CD4-positive, alpha-beta T cell treated with Interleukin-4 for 1 hour (primary cell): Measurements from ENCODE around the gene DVL2.
"Not testable (repeated sequence)": the region's sequence is repeated elsewhere in the genome, so short reads cannot be mapped to it uniquely, and the experiment has no call there.

Experiments used
- DNase-seq, 2 donors: peaks; one replicate each; pipeline ENCODE4 v3.0.0-alpha.2; 2020 to 2022

The DVL2 gene

DNA sequence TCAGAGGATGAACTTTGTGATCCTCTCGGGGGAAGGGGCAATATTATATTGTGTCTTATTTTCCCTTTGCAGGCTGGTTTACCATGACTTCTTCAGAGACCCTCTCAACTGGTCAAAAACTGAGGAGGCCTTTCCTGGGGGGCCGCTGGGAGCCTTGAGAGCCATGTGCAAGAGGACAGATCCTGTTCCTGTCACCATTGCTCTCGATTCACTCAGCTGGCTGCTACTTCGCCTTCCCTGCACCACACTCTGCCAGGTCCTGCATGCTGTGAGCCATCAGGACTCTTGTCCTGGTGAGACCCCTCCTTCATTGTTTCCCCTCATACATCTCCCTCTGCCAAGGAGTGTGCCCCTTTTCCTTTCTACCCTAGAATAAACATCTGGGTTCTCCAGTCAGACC, 20.2 kb upstream of the DVL2 start:
- DNase-seq: no peak

DNA sequence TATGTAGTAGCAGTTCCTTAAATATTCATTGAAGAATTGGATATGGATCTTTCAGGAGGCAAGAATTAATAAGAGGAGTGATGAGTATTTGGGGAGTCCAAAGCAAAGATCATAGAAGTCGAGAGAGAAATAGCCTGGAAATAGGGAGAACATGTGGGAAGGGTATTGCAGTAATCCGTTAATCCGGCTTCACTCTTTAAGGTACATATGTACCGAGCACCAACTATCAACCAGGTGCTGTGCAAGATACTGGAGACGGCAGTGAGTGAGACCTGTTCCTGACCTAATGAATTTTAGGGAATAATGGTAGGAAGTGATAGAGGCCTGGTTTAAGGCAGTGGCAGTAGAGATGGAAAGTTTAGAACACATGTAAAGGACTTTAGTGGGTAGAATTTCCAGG, 18.8 kb upstream of the DVL2 start:
- no peak for DNase-seq

DNA sequence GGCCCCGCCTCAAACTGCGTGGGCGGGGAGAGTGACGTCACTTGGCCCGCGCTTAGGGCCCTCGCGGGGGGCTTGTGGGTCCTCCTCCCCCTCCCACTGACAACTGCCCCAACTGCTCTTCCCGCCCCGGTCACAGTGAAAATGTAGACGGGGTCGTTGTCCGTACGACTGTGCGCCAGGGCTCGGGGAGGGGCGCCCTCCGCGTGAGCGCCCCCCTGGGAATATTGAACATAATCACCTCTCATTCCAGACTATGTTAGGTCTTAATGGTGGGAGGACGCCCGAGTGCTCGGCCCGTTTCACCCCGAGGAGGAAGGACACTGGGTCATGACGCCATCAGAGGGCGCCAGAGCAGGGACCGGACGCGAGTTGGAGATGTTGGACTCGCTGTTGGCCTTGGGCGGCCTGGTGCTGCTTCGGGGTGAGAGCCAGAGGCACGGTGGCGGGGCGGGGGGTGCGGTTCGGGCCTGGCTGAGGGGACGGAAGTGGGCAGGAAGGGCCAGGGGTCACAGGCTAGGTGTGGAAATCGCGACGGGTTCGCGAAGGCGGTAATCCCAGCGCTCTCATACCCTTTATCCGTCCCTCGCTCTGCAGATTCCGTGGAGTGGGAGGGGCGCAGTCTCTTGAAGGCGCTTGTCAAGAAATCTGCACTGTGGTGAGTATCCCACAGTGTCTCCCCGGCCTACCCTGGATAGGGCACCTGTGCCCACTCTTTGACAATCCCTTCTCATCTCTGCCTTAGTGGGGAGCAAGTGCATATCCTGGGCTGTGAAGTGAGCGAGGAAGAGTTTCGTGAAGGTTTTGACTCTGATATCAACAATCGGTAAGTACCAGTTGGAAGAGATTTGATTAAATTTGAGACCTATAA, 18.1 kb upstream of the DVL2 start, which contains the start of gene ELP5:
Gene ELP5, plus strand, starts transcription at position 40 of the 868 bp plus-strand sequence. Its CDS starts 336 bp downstream, at position 376.
- DNase-seq: peak; percentile 90 to 92

DNA sequence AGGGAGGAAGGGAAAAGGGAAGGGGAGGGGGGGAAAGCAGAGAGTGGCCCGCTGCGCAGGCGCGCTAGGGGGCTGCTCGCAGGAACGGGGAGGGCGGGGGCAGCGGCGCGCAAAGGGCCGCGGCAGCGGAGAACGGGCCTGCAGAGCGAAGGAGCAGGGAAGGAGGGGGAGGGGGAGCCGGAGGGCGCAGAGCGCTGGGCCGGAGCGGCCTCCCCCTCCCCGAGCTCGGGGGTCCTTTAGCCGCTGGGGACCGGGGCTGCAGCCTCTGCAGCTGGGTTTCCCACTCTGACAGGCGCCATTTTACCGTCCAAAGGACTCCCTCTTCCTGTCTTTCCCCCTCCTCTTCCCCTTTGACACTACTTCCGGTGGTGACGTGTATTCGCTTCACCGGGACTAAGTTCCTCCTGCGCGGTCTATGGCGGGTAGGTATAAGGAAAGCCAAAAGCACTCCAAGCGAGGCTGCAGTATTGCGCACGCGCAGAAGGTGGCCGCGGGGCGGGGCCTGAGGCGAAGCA, 17.4 kb upstream of the DVL2 start, which contains the start of gene CTDNEP1:
Gene CTDNEP1, minus strand, starts transcription at position 74 of the 515 bp plus-strand sequence. CDS start 438 bp downstream, outside the sequence.
- peak; percentile 99 to 100 for DNase-seq

DNA sequence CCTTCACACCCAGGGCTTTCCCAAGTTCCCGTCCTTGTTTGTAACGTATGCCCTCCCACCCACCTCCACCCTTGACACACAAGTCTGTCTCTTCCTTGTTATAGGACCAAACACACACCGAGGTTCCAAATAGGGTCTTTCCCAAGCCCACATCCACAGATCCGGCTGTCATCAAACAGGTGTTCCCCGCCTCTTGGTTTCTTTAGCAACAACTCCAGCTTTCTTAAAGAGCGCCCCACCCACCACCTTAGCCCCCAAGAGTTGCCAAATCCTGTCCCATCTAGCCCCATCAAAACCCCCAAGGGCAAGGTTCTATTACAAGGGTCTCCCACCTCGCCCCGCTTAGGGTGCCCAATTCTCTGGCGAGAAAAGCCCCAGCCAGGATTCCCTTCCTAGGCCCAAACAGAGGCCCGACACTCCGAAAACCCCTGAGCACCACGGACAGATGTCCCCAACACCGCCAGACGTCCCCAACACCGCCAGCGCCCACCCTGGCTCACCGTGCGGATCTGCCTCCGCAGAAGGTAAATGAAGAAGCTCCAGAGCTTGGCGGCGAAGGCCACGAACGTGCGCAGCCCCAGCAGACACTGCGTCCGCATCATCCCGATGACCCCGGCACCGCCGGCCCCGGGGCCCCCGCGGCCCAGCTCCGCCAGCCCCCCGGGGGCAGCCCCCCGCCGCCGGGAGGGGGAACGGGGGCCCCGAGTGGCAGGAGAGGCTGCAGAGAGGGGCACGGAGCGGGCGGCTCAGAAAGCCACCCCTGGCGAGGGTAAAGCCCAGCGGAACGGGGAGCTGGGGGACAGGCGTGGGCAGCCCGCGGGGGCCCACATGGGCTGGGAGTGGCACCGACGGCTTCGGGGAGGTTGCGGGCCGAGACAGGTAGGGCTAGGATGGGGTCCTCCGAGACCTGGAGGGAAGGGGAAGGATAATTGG, 16.6 kb upstream of the DVL2 start:
- peak; percentile 66 to 75 for DNase-seq

DNA sequence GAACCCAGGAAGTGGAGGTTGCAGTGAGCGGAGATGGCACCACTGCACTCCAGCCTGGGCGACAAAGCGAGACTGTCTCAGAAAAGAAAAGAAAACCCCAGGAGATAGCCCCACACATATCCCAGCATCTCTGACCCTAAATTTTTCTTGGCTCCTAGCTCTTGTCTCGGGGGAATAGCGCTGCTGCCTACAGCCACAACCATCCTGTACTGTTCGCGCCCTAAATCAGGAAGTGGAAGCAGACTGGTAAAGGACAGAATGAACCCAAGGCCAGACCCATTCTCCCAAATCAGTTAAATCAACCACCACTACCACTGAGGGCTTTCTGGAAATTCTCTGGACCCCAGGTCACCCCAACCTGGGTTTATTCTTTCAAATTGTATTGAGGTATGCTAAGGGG, 15.5 kb upstream of the DVL2 start:
- no peak for DNase-seq

DNA sequence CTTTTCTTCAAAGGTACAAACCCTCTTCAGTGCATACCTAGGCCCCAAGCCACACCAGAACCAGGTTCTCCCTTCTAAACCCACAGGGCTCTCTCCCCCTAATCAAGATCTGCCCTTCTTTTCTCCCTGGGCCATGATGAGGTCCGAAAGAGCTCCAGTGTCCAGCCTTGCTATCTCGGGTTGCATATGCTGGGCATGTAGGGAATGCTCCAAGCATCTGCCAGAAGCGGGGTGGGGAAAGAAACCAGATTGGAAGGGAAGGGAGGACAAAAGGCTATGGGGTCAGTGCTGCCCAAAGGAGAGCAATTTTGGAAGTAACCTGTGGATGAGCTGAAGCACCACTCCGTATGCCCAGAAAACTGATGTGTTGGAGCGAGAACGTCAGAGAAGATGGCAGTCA, 14.9 kb upstream of the DVL2 start:
- DNase-seq: no peak

DNA sequence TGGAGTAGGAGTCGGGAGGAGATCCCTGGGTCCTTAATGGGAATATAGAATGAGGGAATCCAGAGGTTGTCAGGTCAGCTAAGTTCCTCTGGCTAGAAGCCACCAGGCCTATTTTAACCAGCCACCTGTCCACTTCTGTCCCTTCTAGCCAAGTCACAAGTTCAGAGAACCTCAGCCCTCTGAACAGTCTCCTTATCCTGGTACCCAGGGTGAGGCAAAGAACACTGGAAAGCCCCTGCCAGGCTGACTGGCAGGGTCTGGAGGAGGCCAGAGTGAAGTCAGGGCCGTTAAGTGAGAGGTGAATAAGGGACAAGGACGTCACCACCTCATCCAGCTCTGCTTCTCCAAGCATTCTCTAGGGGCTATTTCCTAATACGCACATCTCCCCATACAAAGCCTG, 14.5 kb upstream of the DVL2 start:
- no peak for DNase-seq

DNA sequence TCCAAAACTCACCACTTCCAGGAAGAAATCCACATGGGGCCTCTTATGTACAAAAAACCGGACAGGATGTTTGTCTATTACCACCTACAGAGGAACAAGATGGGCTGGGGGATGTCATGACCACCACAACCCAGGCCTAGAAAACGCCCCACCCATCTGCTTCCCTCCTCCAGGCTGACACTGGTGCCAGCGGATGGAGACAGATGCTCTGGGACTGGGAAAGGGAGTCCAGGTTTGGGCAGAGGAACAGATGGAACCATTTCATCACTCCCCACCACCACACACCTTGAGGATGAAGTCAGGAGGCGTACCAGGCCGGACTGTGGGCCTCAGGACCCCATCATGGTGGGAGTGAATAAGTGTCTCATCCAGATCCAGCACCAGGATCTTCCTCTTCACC, 12.5 kb upstream of the DVL2 start:
- DNase-seq: no peak

DNA sequence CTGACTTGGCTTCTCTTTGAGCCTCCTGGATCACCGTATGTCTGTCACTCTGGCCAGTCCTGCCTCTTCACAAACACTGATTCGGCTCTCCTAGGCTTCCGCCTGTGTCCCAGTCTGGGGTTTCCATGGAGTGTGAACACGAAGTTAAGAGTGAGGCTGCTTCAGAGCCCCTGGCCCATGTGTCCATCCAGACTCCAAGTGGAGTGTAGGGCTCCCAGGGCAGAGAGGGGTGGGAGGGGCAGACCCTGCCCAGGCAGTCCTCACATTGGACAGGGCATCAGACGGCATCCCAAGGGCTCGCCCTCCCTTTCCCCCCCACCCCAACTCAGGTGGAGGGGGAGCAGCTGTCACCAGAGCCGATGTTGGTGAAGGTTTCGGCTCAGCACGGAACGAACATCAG, 9.5 kb upstream of the DVL2 start:
- DNase-seq: not testable (repeated sequence)

DNA sequence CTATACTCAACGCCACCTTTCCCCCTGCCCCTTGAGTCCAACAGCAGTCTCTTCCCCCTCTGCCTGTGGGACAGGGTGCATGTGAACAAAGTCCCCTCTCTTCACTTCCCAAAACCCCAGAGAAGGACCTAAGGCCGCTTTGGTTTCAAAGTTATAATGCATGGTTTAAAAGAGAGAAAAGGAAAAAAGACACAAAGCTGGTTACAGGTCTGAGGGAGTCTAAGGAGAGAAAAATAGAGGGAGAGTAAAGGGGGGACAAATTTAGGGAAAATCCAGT, 9.1 kb upstream of the DVL2 start:
- no peak for DNase-seq

DNA sequence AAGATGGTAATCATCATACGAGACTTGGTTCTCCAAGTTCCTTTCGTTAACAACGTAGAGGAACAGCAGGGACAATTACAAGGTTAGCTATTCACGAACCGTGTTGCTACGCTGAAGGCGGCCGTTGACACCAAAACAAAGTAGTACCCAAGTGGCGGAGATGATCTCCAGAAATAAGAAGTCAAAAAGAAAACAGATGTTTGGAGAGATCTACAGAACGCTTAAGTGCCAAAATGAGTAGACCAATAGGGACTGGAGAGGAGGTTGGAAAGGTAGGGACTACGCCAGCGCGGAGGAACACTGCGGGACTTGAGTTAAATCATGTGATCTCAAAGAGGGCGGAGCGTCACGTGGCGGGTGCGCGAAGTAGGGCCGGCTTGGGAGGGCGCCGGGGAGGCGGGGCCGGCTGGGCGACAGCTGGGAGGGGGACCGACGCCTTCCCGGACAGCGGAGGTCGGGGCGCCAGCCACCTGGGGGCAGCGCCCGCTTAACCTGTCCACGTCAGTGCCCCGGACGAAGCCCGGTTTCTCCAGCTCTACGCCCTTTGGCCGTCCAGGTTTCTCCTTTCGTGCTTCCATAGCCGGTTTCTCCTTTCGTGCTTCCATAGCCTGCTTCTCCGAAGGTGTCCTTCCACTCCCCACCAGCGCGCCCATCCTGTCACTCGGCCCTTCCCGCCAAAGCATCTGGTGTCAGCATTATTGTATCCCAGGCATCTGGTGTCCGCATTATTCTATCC, 8.6 kb upstream of the DVL2 start:
- DNase-seq: peak; percentile 94 to 96

DNA sequence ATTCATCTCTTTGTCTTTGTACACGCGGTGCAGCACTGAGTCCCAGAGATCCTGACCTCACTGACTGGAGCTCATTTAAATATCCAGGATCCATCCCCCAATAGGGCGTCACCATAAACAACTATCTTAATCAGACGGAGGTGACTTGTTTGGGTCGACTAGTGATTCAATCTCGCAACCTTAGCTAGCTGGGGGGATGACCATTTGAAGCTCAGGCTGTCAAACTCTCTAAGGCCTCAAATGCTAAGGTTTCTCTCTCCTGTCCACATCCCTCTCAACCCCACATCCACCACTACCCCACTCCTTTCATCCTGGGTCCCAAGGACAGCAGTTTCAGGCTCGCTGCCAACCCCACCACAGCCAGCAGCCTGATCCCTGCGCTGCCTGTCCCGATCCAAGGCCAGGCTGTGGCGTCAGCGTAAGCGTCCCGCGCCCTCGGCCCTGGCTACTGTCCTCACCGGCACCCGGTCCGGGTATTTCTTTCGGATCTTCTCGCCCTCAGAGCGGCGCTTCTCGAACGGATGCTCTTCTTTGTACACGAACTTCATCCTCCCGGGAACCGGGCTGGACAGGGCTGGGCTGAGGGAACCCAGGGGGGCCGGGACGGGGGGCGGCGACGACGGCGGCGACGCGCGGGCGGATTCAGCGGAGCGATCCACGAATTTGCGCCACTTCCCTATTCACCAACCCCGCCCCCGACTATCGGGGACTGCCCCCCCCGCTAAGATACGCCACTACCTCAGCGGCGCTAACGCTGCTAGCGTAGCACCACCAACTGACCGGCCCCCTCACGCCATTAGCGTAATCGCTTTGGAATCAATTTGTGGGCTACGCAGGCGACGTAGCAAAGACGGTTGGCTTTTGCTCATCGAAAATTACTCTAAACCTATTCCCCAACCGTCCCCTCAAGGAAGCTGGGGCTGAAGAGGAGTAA, 7.7 kb upstream of the DVL2 start, which contains the start of gene GABARAP:
Gene GABARAP, minus strand, starts transcription at position 667 of the 934 bp plus-strand sequence. Its CDS starts 119 bp downstream, at position 548.
- peak; percentile 91 to 95 for DNase-seq

DNA sequence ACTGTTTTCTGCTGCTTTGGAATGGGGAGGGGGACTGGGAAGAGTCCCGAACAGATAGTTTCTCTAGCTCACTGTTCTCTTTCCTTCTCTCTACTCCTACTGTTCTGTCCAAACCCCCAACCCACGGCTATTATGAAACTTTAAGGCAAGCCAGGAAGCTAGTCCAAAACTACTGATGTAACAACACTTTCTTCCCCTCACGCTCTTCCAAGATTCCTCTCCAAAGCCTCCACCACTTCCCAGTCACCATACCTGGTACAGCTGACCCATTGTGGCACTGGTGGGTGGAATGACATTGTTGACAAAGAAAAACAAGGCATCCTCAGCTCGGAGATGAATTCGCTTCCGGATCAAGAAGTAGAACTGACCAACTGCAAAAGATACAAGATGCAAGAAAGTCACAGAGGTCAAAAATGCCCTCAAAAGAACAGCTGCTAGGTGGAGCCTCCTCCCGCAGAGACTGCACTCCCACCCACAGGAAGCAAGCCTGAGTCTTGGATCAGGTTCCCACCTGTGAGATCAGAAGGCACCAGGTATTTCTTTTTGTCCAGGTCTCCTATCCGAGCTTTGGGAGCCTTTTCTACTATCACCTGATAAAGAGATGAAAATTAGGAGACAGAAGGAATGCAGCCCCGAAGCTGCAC, 6.9 kb upstream of the DVL2 start:
- DNase-seq: no peak

DNA sequence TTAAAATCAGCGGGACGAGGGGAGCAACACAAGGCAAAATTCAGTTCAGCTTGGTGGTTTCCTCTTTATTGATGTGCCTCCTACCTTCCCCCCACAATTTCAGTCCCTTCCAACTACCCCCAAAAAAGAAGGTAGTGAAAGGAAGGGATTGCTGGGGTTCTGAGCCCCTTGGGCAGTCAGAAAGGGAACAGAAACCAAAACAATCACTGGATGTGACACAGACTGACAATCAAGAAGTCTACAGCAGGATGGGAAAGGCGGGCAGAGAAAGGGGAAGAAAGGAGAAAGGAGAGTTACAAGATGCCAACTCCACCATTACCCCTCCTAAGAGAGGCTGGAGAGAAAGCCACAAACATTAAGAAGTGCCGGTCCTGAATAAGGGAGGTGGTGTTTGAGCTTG, 6.1 kb upstream of the DVL2 start:
- DNase-seq: no peak

DNA sequence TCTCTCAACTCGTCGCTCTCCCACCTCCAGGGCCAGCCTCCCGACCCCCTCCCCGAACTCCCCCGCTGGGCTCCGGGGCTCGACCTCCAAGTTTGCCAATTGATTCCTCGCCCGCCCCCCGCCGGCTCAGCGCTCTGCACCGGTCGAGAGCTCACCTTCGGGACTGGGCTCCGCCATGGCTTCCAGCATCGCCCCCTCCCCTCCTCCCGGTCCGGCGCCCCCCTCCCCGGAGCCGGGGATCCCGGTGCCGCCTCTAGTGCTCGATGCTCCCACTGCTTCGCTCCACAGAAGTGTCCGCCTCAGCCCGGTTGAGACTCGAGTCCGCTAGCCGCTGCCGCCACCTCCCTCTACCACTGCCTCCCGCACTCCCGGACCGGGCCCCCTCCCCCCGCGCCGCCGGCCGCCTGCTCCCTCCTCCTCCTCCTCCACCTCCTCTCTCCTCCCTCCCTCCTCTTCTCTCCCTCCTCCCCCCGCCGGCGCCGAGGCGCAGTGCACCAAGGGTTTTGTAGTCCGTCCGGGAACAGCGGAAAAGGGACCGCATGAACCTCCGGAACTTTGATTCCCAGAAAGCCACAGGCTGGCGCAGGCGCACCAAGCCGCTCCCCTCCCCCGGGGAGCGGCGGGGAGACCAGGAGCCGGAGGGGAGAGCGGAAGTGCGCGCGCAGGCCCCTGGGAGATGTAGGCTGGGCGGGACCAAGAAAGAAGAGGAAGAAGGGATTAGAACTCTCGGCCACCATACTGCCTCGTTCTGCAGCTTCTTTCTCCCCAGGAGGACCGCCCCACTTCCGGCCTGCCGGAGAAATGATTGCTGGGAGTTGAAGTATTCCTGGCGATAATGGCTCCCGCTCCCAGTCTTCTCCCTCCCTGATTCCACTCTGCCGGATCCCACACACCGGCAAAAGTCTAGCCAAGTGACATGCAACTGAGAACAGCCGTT, 5.0 kb upstream of the DVL2 start, which contains the start of gene PHF23:
Gene PHF23, minus strand, starts transcription at position 367 of the 937 bp plus-strand sequence. Its CDS starts 178 bp downstream, at position 189.
- DNase-seq: peak; percentile 99

DNA sequence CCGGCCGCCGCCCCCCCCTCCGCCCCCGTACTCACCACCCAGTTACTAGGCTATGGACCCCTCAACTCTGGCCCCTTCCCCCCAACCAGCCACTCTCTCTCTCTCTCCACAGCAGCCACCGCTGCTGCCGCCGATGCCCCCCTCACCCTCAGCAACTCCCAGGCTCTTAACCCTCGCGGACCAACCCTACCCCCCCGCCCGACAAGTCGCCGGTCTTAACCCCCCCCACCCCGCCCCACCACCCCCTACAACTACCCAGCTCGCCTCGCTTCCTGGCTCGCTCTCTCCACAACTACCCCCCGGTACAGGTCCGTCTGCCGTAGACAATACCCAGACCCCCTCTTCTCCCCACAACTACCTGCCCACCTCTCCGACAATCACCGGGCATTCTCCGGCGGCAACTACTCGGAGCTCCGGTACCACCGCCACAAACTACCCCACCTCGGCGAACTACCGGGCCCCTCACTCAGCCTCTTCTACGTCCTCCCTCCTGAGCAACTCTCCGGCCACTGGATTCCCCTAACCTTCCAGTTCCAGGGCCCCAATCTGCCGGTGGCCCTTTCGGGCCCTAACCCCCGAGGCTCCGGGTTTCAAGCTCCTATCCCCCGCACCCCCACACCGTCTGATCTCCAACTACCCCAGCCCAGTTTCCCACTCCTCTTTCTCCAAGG, 4.2 kb upstream of the DVL2 start:
- peak; percentile 47 to 58 for DNase-seq

DNA sequence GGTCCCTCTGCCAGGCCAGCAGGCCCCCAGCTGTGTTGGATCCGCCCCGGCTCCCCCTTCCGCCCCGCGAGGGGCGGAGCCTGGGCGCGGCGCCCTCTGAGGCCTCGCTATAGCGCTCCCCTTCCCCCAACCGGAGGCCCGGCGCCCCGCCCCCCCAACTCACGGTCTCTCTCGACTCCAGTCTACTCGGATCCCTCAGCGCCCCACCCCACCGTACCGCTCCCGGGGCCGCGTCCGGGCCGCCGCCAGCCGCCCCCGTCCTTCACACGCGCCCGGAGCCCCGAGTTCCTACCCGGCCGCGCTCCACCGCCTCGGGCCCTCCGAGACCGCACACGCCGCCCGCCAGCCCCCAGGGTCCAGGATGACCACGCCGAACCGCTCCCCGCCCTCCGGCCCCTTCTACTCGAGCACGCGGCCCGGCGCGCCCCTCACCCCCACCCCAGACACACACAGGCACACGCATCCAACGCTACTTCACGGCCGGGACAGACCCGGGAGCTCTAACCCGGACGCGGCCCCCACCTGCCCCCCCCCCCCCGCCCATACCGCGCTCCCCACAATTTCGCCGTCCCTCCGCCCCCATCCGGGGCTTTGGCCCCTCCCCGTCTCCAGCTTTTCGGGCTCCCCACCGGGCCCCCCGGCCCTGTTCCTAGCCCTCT, 3.6 kb upstream of the DVL2 start:
- peak; percentile 85 to 88 for DNase-seq
